NB4 (cell line): Measurements from ENCODE around the gene S100A11.
"Not testable (repeated sequence)": the region's sequence is repeated elsewhere in the genome, so short reads cannot be mapped to it uniquely, and the experiment has no call there.

Experiments used
- DNase-seq: peaks from one replicate; pipeline ENCODE4 v3.0.0; 2010; ENCODE audit warnings: low read depth
- H3K4me3 ChIP-seq: one replicate; pipeline ENCODE4 v1.5.1; 2011; ENCODE audit warnings: mild to moderate bottlenecking, low read depth, low read length, moderate library complexity
- CTCF ChIP-seq: IDR thresholded peaks from one replicate; pipeline ENCODE4 v1.5.1; 2012; ENCODE audit warnings: low read depth, low read length
- MAX ChIP-seq: IDR thresholded peaks from 2 replicates; pipeline ENCODE4 v1.6.1; 2011; ENCODE audit warnings: low read depth, low read length
- MYC ChIP-seq: IDR thresholded peaks from 2 replicates; pipeline ENCODE4 v1.6.1; 2011; ENCODE audit warnings: low read depth, low read length
- POLR2A ChIP-seq: IDR thresholded peaks from 2 replicates; pipeline ENCODE4 v1.6.1; 2011; ENCODE audit warnings: mild to moderate bottlenecking; ENCODE audit not compliant: insufficient read length; ENCODE audit errors: extremely low read depth

S100A11 gene

GRCh38 chr1:152036267-152037216, at the start of gene S100A11:
S100A11 (minus strand) TSS chr1:152037004; CDS start chr1:152036915, 89 bp downstream.
- peak within 1 kb of the TSS; percentile 90 for H3K4me3 ChIP-seq
- peak; percentile 94 for DNase-seq

GRCh38 chr1:152084853-152085252, 48.0 kb upstream of the S100A11 start:
- no peak overlapping the region for H3K4me3 ChIP-seq
- no peak for DNase-seq
- TF ChIP-seq MYC, result no peak
- TF ChIP-seq POLR2A, result no peak

More at GRCh38 chr1:152036267-152037216, at the start of gene S100A11:
- TF ChIP-seq MYC (peak; percentile 60), MAX (0 out of 2 replicates have a peak, but pooled peaks have one; percentile 5), POLR2A (peak; percentile 73), CTCF (no peak)

- H3K4me3 ChIP-seq, DNase-seq: not testable (repeated sequence)
Measured at GRCh38 chr1:152081026-152081425, 44.2 kb upstream of the S100A11 start.

DNA sequence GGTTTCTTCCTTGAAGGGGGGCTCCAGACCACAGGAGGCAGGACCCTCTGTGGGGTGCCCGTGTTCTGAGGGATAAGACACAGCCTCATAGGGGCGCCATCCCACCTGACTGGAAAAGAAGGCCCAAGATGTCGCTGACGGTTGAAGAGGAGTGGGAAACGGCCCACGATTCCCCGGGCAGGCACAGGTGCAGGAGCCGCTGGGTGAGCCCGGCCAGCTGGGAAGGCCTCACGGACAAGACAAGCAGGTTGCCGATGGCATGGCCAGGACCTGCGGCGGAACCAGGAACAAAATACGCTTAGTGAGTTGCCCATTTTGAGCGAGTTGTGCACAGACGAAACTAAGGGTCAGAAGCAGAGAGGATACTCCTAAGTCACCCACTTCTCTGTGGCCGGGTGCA, 43.7 kb upstream of the S100A11 start:
- not testable (repeated sequence) for H3K4me3 ChIP-seq, DNase-seq

- no peak for DNase-seq
- TF ChIP-seq MAX (no peak), MYC (no peak), POLR2A (no peak), CTCF (no peak)
- H3K4me3 ChIP-seq, result no peak overlapping the region
Measured at GRCh38 chr1:152078831-152079441, 42.1 kb upstream of the S100A11 start.

DNA sequence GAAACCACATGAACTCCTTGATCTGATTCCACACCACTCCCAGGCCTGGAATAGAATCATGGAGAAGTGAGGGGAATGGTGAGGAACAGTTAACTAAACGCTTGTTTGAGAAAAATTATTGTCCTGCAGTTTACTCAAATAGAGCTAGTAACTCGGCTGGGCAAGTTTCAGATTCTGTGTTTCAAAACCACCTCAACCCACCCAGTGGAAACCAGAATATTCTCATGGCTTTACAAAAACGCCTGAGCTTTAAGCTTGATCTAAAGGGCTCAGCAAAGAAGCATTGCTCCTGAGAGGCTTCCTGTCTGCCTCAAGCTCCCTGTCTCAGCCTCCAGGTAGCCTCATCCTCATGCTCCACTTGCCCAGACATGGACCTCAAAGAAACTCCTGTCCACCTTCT, 35.5 kb upstream of the S100A11 start:
- TF ChIP-seq POLR2A (no peak), MAX (no peak), MYC (no peak), CTCF (no peak)
- no peak overlapping the region for H3K4me3 ChIP-seq
- DNase-seq, result no peak

DNA sequence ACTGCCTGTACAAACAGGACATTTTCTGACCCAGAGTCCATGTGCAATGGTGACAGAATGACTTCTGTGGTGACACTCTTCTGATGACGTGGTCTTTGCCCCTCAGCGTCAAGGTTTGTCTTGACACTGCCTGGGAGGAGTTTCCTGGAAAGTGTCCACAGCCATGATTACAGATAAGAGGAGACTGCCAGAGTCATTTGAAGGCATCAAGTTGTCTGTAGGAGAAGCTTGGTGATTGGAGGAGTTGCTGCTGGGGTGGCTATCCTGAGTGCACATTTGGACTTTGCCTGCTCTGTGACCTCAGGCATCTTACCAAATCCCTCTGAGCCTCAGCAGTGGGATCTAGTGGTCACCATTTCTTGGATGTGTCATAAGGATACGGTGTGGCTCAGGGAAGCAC, 34.3 kb upstream of the S100A11 start:
- TF ChIP-seq CTCF, result no peak
- no peak for TF ChIP-seq MYC
- TF ChIP-seq MAX, result no peak
- no peak for TF ChIP-seq POLR2A
- H3K4me3 ChIP-seq, result no peak overlapping the region
- no peak for DNase-seq
